C4-2B (cell line): ENCODE data around the gene PPP4R3A.

Experiments
- CTCF ChIP-seq: fragments of 450-650 bp; conservative IDR thresholded peaks from 2 replicates; pipeline ENCODE4 v1.5.1; 2017; ENCODE audit warnings: mild to moderate bottlenecking
- ZFX ChIP-seq: fragments of 450-650 bp; IDR thresholded peaks from 2 replicates; pipeline ENCODE4 v1.6.1; 2017

- TF ChIP-seq CTCF (no peak; the same call in 1 of the 2 replicates), ZFX (no peak)
Observed at GRCh38 chr14:91417120-91417982, 92.8 kb downstream of the PPP4R3A start, which contains the start of gene CCDC88C.
